SK-N-SH (cell line): ENCODE measurements around the gene OSBPL5. TPM values are rescaled to one million over a fixed set of nuclear protein-coding genes. Genes with fewer than 3 reads are reported as not detected.

Source experiments
- CTCF ChIA-PET: fragments of 300-600, 350-600 bp; formaldehyde crosslinking; extraction: SDS; loops from one replicate; lab custom pipeline; 2021; lab: Yijun Ruan, JAX
- POLR2A ChIA-PET: fragments of 350-600 bp; sonication (Branson Sonifier 250); formaldehyde crosslinking; extraction: SDS; loops from one replicate; lab custom pipeline; 2020; ENCODE audit warnings: antibody characterized with exemption, inconsistent platforms; lab: Yijun Ruan, JAX
- DNase-seq: peaks from one replicate; pipeline ENCODE4 v3.0.0; 2012
- H2AFZ ChIP-seq: fragments of 200-600 bp; sonication (generic); 2 replicates; pipeline ENCODE4 v1.8.1; 2016; ENCODE audit warnings: antibody characterized with exemption, mild to moderate bottlenecking, low read depth
- H3F3A ChIP-seq: fragments of 200-600 bp; sonication (generic); replicated peaks from 2 replicates; pipeline ENCODE3; 2016; ENCODE audit warnings: antibody characterized with exemption, mild to moderate bottlenecking; ENCODE audit not compliant: insufficient read depth
- H3K27ac ChIP-seq, 2 experiments: fragments of 200-500 bp in 1 of 2; fragments of 200-600 bp in 1 of 2; sonication (Bioruptor generic) in 1 of 2; sonication (generic), shearing (Covaris generic) in 1 of 2; 2 replicates each; pipeline versions ENCODE4 v1.5.1 to v1.6.1; 2014 to 2016; ENCODE audit warnings: low read depth in 2 of 2, inconsistent platforms in 1 of 2, low read length in 1 of 2, mild to moderate bottlenecking in 1 of 2, mixed read lengths in 1 of 2
- H3K27me3 ChIP-seq: fragments of 200-600 bp; sonication (generic), shearing (Covaris generic); 2 replicates; pipeline ENCODE4 v1.6.1; 2016; ENCODE audit warnings: mixed run types; ENCODE audit not compliant: insufficient read depth
- H3K36me3 ChIP-seq, 2 experiments: fragments of 200-500 bp in 1 of 2; fragments of 200-600 bp in 1 of 2; sonication (Bioruptor generic) in 1 of 2; sonication (generic) in 1 of 2; replicated peaks in 1 of 2; 2 replicates each; pipeline versions ENCODE3 to v1.5.1; 2014 to 2016; ENCODE audit warnings: low read length in 1 of 2, mild to moderate bottlenecking in 1 of 2; ENCODE audit not compliant: insufficient read depth in 2 of 2, control insufficient read depth in 1 of 2
- H3K4me1 ChIP-seq, 2 experiments: fragments of 200-500 bp in 1 of 2; fragments of 200-600 bp in 1 of 2; sonication (Bioruptor generic) in 1 of 2; sonication (generic), shearing (Covaris generic) in 1 of 2; 2 replicates each; pipeline versions ENCODE4 v1.5.1 to v1.6.1; 2014 to 2016; ENCODE audit warnings: low read depth in 1 of 2, low read length in 1 of 2, mixed run types in 1 of 2; ENCODE audit not compliant: insufficient read depth in 2 of 2, control insufficient read depth in 1 of 2
- H3K4me2 ChIP-seq: fragments of 200-600 bp; sonication (generic), shearing (Covaris generic); 2 replicates; pipeline ENCODE4 v1.6.1; 2017; ENCODE audit warnings: mixed run types
- H3K4me3 ChIP-seq, 2 experiments: fragments of 200-500 bp in 1 of 2; fragments of 200-600 bp in 1 of 2; sonication (Bioruptor generic) in 1 of 2; sonication (generic), shearing (Covaris generic) in 1 of 2; 2 replicates each; pipeline versions ENCODE4 v1.5.1 to v1.8.1; 2014 to 2016; ENCODE audit warnings: low read depth in 2 of 2, inconsistent platforms in 1 of 2, low read length in 1 of 2, mild to moderate bottlenecking in 1 of 2, mixed read lengths in 1 of 2, moderate library complexity in 1 of 2
- H3K79me2 ChIP-seq: fragments of 200-600 bp; sonication (generic); 2 replicates; pipeline ENCODE4 v1.8.1; 2017; ENCODE audit warnings: mild to moderate bottlenecking; ENCODE audit not compliant: insufficient read depth
- H3K9ac ChIP-seq: fragments of 200-600 bp; sonication (generic); 2 replicates; pipeline ENCODE4 v1.6.1; 2017; ENCODE audit warnings: mixed run types
- H3K9me2 ChIP-seq: fragments of 200-600 bp; sonication (generic); 2 replicates; pipeline ENCODE4 v1.6.1; 2017; ENCODE audit warnings: mixed run types
- H3K9me3 ChIP-seq: fragments of 200-600 bp; sonication (generic); 2 replicates; pipeline ENCODE4 v1.6.1; 2017; ENCODE audit warnings: mixed run types, mild to moderate bottlenecking, moderate library complexity
- H4K20me1 ChIP-seq: fragments of 200-600 bp; sonication (generic); 2 replicates; pipeline ENCODE4 v1.6.1; 2017; ENCODE audit warnings: mild to moderate bottlenecking, mixed run types; ENCODE audit not compliant: insufficient read depth
- ELF1 ChIP-seq: IDR thresholded peaks from 2 replicates; pipeline ENCODE4 v1.4.0; 2012
- EP300 ChIP-seq, 2 experiments: IDR thresholded peaks; 2 replicates each; pipeline versions ENCODE4 v1.4.0 to v1.6.1; 2012; ENCODE audit warnings: borderline replicate concordance in 1 of 2, low read depth in 1 of 2, low read length in 1 of 2
- EZH2phosphoT487 ChIP-seq: fragments of 200-600 bp; sonication (generic); IDR thresholded peaks from 2 replicates; pipeline ENCODE4 v1.6.1; 2017; ENCODE audit warnings: low read depth, mixed run types, mild to moderate bottlenecking, antibody characterized with exemption, moderate library complexity, borderline replicate concordance
- FOSL2 ChIP-seq: IDR thresholded peaks from 2 replicates; pipeline ENCODE4 v1.4.0; 2012; ENCODE audit warnings: low read depth, mild to moderate bottlenecking, moderate library complexity, borderline replicate concordance
- GABPA ChIP-seq: IDR thresholded peaks from 2 replicates; pipeline ENCODE4 v1.4.0; 2012; ENCODE audit warnings: low read depth, mild to moderate bottlenecking
- JUND ChIP-seq: IDR thresholded peaks from 2 replicates; pipeline ENCODE4 v1.4.0; 2012
- NFIC ChIP-seq: IDR thresholded peaks from 2 replicates; pipeline ENCODE4 v1.4.0; 2012; ENCODE audit warnings: borderline replicate concordance
- NRF1 ChIP-seq: IDR thresholded peaks from 2 replicates; pipeline ENCODE4 v1.6.1; 2012; ENCODE audit warnings: low read depth, mild to moderate bottlenecking, low read length
- POLR2AphosphoS5 ChIP-seq: IDR thresholded peaks from 2 replicates; pipeline ENCODE4 v1.6.1; 2012; ENCODE audit warnings: low read depth, low read length
- RCOR1 ChIP-seq: fragments of 150-350 bp; IDR thresholded peaks from 2 replicates; pipeline ENCODE4 v1.6.1; 2017; ENCODE audit warnings: antibody characterized with exemption, low read length
- RXRA ChIP-seq: IDR thresholded peaks from 2 replicates; pipeline ENCODE4 v1.4.0; 2012; ENCODE audit warnings: low read depth, mild to moderate bottlenecking, borderline replicate concordance
- SIN3A ChIP-seq: IDR thresholded peaks from 2 replicates; pipeline ENCODE4 v1.6.1; 2012; ENCODE audit warnings: low read depth, mild to moderate bottlenecking, low read length, moderate library complexity, borderline replicate concordance
- SMC3 ChIP-seq: IDR thresholded peaks from 2 replicates; pipeline ENCODE4 v1.6.1; 2012; ENCODE audit warnings: low read depth, low read length, improper control_type of control experiment
- TCF12 ChIP-seq: IDR thresholded peaks from 2 replicates; pipeline ENCODE4 v1.4.0; 2012
- WGBS: methylation state at CpG from one replicate; pipeline ENCODE4 v1.1.6; 2017; ENCODE audit warnings: low lambda C conversion rate; 5-methylcytosine and 5-hydroxymethylcytosine counted together
- polyA plus RNA-seq, 3 experiments: library from polyadenylated mRNA; depleted of rRNA; stranded (reverse); fragments of >200 nt; gene quantifications; 2 replicates each; pipeline ENCODE4 v1.2.3, GENCODE V29; 2012
- TF ChIP-seq, protein P1 (sequence below): fragments of 150-350 bp; IDR thresholded peaks from 2 replicates; pipeline ENCODE4 v1.6.1; 2017; ENCODE audit warnings: antibody characterized with exemption, low read length, low read depth, borderline replicate concordance
- TF ChIP-seq, protein P2 (sequence below): IDR thresholded peaks from 2 replicates; pipeline ENCODE4 v1.4.0; 2012; ENCODE audit warnings: low read depth, borderline replicate concordance
- TF ChIP-seq, protein P3 (sequence below): IDR thresholded peaks from 2 replicates; pipeline ENCODE4 v1.4.0; 2012; ENCODE audit warnings: low read depth
- TF ChIP-seq, protein P4 (sequence below): IDR thresholded peaks from 2 replicates; pipeline ENCODE4 v1.6.1; 2012; ENCODE audit warnings: mild to moderate bottlenecking, low read depth, low read length, moderate library complexity
- TF ChIP-seq, protein P5 (sequence below): IDR thresholded peaks from 2 replicates; pipeline ENCODE4; 2012
- TF ChIP-seq, protein P6 (sequence below): IDR thresholded peaks from 2 replicates; pipeline ENCODE4 v1.4.0; 2012; ENCODE audit warnings: low read depth, borderline replicate concordance

Gene OSBPL5
- polyA plus RNA-seq, 1 of the 3 experiments (the other 2 are of a cell fraction) = 10.9 TPM

DNA sequence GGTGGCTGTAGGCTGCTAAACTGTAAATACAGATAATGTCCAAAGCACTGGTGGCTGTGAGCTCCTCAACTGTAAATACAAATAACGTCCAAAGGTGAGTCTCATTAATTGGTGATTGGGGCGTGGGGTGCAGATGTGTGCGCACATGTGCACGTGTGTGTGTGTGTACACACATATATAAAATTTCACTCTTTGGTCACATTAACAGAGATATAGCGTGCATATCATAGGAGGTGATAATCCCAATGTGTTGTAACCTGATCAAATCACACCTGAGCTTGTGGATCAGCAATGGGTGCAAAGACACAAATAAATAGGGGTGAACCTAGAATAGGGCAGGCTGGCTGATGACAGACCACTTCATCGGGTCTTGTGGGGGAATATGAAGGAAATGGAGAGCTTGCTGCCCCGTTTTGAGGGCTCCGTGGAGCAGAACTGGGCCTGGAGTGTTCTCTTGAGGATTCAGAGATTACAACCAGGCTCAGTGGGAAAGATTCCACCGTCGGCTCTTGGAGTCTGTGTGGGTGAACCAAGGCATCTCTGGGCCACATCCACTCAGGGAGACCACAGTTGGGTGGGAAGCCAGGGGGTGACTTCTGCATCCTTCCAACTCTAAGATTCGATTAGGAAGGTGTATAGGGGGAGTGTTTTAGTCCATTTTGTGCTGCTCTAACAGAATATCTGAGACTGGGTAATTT, 24.9 kb upstream of the OSBPL5 start:
- Histone ChIP-seq H3K27me3 (no peaks in the 10 kb centered on the region), H2AFZ (no peak overlapping the region), H3K9me2 (no peaks in the 10 kb centered on the region), H3F3A (no peaks in the 10 kb centered on the region), H3K4me1 (no peaks in the 10 kb centered on the region), H3K4me3 (no peak overlapping the region), H3K36me3 (no peaks in the 10 kb centered on the region), H3K9ac (no peak overlapping the region), H3K27ac (no peak overlapping the region), H3K4me2 (no peak overlapping the region), H4K20me1 (no peaks in the 10 kb centered on the region), H3K9me3 (no peaks in the 10 kb centered on the region), H3K79me2 (no peaks in the 10 kb centered on the region)
- POLR2A ChIA-PET = no interaction called here
- no peak for DNase-seq
- TF ChIP-seq, protein P1, sequence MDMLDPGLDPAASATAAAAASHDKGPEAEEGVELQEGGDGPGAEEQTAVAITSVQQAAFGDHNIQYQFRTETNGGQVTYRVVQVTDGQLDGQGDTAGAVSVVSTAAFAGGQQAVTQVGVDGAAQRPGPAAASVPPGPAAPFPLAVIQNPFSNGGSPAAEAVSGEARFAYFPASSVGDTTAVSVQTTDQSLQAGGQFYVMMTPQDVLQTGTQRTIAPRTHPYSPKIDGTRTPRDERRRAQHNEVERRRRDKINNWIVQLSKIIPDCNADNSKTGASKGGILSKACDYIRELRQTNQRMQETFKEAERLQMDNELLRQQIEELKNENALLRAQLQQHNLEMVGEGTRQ = no peak
- no peak for TF ChIP-seq NRF1
- TF ChIP-seq RCOR1 = no peak
- TF ChIP-seq RXRA = no peak
- no peak for TF ChIP-seq TCF12
- no peak for TF ChIP-seq ELF1
- TF ChIP-seq, protein P2, sequence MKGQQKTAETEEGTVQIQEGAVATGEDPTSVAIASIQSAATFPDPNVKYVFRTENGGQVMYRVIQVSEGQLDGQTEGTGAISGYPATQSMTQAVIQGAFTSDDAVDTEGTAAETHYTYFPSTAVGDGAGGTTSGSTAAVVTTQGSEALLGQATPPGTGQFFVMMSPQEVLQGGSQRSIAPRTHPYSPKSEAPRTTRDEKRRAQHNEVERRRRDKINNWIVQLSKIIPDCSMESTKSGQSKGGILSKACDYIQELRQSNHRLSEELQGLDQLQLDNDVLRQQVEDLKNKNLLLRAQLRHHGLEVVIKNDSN = no peak
- TF ChIP-seq, protein P3, sequence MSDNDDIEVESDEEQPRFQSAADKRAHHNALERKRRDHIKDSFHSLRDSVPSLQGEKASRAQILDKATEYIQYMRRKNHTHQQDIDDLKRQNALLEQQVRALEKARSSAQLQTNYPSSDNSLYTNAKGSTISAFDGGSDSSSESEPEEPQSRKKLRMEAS = no peak
- TF ChIP-seq EZH2phosphoT487 = no peak
- no peak for TF ChIP-seq EP300 (IDR thresholded peaks at IDR 0.05; ENCODE audit: borderline replicate concordance in 1 of 2, low read depth in 1 of 2, low read length in 1 of 2)
- no peak for TF ChIP-seq NFIC
- TF ChIP-seq FOSL2 = no peak
- TF ChIP-seq, protein P4, sequence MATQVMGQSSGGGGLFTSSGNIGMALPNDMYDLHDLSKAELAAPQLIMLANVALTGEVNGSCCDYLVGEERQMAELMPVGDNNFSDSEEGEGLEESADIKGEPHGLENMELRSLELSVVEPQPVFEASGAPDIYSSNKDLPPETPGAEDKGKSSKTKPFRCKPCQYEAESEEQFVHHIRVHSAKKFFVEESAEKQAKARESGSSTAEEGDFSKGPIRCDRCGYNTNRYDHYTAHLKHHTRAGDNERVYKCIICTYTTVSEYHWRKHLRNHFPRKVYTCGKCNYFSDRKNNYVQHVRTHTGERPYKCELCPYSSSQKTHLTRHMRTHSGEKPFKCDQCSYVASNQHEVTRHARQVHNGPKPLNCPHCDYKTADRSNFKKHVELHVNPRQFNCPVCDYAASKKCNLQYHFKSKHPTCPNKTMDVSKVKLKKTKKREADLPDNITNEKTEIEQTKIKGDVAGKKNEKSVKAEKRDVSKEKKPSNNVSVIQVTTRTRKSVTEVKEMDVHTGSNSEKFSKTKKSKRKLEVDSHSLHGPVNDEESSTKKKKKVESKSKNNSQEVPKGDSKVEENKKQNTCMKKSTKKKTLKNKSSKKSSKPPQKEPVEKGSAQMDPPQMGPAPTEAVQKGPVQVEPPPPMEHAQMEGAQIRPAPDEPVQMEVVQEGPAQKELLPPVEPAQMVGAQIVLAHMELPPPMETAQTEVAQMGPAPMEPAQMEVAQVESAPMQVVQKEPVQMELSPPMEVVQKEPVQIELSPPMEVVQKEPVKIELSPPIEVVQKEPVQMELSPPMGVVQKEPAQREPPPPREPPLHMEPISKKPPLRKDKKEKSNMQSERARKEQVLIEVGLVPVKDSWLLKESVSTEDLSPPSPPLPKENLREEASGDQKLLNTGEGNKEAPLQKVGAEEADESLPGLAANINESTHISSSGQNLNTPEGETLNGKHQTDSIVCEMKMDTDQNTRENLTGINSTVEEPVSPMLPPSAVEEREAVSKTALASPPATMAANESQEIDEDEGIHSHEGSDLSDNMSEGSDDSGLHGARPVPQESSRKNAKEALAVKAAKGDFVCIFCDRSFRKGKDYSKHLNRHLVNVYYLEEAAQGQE = no peak
- TF ChIP-seq, protein P5, sequence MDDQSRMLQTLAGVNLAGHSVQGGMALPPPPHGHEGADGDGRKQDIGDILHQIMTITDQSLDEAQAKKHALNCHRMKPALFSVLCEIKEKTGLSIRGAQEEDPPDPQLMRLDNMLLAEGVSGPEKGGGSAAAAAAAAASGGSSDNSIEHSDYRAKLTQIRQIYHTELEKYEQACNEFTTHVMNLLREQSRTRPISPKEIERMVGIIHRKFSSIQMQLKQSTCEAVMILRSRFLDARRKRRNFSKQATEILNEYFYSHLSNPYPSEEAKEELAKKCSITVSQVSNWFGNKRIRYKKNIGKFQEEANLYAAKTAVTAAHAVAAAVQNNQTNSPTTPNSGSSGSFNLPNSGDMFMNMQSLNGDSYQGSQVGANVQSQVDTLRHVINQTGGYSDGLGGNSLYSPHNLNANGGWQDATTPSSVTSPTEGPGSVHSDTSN = no peak
- TF ChIP-seq, protein P6, sequence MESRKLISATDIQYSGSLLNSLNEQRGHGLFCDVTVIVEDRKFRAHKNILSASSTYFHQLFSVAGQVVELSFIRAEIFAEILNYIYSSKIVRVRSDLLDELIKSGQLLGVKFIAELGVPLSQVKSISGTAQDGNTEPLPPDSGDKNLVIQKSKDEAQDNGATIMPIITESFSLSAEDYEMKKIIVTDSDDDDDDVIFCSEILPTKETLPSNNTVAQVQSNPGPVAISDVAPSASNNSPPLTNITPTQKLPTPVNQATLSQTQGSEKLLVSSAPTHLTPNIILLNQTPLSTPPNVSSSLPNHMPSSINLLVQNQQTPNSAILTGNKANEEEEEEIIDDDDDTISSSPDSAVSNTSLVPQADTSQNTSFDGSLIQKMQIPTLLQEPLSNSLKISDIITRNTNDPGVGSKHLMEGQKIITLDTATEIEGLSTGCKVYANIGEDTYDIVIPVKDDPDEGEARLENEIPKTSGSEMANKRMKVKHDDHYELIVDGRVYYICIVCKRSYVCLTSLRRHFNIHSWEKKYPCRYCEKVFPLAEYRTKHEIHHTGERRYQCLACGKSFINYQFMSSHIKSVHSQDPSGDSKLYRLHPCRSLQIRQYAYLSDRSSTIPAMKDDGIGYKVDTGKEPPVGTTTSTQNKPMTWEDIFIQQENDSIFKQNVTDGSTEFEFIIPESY = no peak
- no peak for TF ChIP-seq GABPA
- no peak for TF ChIP-seq JUND
- TF ChIP-seq POLR2AphosphoS5 = no peak
- TF ChIP-seq SIN3A = no peak
- no peak for TF ChIP-seq SMC3
- CTCF ChIA-PET = interaction anchor here (1.5 kb wide), 1 partner anchor 153 kb away, joined by 4 read pairs; no protein-coding TSS in a partner anchor
- 59% methylated on average over 9 of the region's 11 CpGs for WGBS
